HG03571 (cell line): ENCODE data around the gene TAGAP.
A peak's percentile ranks its signal among the peaks of the same experiment; 100 is the strongest.

Experiments used
- ATAC-seq: cut with Tn5 transposase; IDR thresholded peaks from one replicate; pipeline ENCODE4 v1.9.1; 2021; ENCODE audit not compliant: unreplicated experiment

The TAGAP gene

GRCh38 chr6:159071843-159072769 lies 27.3 kb upstream of the TAGAP start:
- ATAC-seq, result no peak

GRCh38 chr6:159068904-159069578 lies 24.2 kb upstream of the TAGAP start:
- no peak for ATAC-seq

- no peak for ATAC-seq
Measured at GRCh38 chr6:159067334-159067733, 22.5 kb upstream of the TAGAP start.

DNA sequence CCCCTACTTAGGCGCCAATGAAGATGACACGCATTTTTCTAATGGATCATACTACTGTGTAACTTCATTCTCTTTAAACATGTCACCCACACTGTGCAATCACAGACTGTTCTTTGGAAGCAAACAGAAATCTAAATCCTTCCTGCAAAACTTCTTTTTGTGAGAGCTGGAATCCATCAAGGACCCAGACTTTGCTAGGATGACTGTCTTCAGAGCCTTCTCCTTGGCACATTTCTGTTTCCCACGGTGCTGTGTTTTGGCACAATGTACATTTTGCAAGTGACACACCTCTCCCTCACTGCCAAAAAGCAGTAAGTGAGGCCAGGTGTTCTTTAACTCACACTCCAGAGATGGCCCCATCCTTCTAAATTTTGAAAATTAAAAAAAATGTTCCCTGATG lies 21.7 kb upstream of the TAGAP start:
- no peak for ATAC-seq

GRCh38 chr6:159065759-159066329 lies 21.1 kb upstream of the TAGAP start:
- no peak for ATAC-seq

DNA sequence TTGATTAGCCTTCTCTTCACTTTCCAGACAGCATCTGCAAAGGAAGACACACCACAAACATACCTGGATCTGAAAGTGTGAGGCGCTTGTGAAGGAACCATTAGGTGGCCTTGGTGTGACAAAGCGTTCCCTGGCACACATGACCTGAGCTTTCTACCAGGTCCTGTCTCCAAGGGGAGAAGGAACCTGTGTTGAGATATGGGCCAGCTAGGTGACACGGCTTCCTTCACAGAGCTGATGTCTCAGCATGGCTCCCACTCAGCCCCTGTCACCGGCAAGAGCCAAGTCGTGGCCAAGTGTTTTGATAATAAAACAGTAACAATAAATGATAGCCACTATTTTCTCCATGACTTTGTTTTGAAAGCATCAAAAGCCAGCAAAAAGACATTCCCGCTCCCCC lies 20.3 kb upstream of the TAGAP start:
- ATAC-seq, result no peak

DNA sequence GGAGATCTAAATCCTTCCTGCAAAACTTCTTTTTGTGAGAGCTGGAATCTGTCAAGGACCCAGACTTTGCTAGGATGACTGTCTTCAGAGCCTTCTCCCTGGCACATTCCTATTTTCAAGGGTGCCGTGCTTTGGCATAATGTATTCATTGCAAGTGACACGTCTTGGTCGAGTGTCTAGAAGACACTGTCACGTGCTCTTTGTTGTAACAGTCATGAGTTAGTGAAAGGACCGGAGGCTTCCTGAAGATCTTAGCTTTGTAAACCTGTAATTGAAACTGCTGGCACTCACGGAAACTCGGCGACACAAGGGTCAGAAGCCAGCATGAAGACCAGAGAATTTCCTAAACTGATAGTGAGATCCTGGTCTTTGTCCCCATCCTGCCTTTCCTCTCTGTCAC lies 19.7 kb upstream of the TAGAP start:
- ATAC-seq, result no peak

DNA sequence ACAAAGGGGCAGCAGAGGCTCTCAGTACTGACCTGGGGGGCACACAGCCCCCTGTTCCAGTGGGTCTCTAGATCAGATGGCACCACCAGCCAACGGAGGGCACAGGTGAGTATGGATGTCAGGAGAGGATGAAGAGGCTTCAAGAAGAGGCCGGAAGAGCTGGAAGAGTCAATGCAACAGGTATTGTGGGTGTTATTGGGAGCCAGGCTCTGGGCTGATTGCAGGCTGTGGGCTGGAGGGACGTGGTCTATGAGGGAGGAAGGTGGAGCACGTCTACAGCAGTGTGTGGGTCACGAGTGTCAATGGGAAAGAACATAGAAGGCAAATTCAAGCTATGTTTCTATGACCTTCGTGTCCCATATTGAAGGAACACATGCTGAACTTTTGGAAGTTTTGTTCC lies 18.8 kb upstream of the TAGAP start:
- ATAC-seq, result no peak

DNA sequence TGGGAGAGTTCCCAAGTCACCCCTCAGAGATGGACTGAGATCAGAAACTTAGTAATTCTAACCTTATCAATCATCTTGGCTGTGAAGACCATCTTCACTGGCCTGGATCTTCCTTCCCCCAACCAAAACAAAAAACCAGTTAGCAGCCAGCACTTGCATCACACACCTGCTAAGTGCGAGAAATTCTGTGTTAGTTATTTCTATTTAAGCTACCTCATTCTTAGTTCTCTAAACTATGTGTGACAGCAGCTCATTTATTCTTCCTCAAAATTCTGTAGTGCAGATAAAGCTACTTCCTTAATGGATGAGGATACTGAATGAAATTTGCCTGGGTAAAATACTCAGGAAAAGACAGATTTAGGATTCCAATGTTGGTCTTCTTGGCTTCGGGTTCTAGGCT lies 18.2 kb upstream of the TAGAP start:
- no peak for ATAC-seq

- ATAC-seq, result peak; percentile 71
Measured at GRCh38 chr6:159062564-159062945, 17.8 kb upstream of the TAGAP start.

DNA sequence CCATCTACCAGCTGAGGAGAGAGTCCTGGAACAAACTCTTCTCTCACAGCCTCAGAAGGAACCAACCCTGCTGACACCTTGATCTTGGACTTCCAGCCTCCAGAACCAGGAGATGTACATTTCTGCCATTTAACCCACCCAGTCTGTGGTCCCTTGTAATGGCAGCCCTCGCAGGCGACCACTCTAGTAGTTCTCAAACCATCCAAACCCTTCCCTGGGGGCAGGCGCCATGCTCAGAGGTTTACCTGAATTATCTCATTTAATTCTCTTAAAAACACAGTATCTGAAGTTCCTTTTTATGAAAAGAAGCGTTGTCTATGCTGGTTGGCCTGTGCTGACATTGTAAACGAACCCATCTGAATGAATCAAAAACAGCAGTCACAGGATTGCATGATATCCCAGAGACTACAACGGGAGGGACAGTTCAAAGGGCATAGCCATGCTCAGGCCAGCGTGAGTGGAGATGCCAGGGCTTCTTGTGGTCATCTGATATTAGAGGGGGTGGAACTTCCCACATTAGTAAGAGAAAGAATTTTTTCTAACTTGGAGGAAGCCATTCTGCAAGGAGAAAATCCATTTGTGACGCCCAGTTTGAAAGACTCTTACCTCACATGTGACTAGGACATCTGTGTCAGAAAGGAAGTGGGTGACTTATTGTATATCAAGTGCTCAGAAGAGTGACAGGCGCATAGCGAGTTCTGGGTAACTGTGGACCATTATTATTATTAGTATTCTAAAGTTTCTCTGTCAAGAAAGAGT lies 17.2 kb upstream of the TAGAP start:
- ATAC-seq, result peak; percentile 64

DNA sequence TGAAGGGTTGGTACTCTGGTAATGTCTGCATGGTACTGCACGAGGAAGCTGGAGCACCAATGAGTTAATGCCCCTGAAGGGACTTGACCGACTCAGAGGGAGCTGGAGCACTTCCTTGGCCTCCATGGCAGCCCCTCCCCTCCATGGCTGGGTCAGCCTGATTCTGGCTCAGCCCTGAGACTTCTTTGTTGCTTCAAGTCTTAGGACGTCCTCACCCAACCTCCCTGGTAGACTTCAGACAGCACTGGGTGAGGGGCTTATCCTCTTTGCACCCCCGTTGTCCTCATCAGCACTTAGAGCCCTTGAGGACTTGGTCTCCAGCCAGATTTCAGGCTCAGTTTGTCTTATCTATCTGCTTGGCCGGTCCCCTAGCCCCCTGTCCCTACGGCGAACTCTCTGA lies 16.4 kb upstream of the TAGAP start:
- no peak for ATAC-seq

DNA sequence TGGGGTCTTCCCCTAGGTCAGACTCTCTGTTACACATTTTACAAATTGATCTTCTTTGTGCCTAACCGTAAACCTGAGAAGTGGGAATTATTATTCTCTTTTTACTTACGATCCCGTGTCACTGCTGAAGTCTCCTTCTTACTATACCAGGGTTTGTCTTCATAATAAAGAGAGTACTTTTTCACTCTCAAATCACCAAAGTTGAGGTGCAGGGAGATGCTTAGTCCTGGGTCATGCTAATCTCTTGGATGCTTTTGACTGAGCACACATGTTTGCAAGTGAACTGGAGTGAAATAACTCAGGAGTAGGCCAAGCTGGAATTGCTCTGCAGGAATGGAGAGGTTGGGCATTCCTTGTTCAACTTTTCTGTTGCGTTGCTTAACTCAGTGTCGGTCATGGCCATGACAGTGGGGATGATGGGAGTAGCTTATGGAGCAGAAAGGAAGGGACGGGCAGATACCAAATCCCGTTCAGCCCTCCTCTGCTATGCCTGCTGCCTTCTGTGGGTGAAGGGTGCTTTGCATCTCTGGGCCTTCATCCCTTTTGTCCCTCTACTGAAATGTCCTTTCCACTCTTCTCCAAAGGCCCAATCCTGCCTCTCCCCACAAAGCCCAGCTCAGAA lies 15.2 kb upstream of the TAGAP start:
- no peak for ATAC-seq

GRCh38 chr6:159059141-159059540 lies 14.3 kb upstream of the TAGAP start:
- ATAC-seq, result no peak

DNA sequence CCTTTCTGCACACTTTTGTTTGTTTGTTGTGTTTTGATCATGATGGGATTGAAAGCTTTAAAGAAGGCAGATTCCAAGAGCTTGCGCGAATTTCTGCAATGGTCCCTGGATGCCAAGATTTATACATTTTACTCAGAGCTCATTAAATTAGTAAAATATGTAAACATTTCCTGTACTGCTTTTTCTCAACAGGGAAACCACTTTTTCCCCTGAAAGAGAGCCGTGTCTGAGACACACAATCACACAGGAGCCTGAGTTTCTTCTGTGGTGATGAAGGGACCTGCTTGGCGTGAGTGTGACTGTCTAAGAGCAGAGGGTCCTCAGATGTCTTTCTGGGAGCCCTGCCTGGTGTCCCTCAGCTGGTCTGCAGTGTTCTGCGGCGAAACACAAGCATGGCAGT lies 12.1 kb upstream of the TAGAP start:
- no peak for ATAC-seq

- no peak for ATAC-seq
Measured at GRCh38 chr6:159056432-159056831, 11.6 kb upstream of the TAGAP start.

DNA sequence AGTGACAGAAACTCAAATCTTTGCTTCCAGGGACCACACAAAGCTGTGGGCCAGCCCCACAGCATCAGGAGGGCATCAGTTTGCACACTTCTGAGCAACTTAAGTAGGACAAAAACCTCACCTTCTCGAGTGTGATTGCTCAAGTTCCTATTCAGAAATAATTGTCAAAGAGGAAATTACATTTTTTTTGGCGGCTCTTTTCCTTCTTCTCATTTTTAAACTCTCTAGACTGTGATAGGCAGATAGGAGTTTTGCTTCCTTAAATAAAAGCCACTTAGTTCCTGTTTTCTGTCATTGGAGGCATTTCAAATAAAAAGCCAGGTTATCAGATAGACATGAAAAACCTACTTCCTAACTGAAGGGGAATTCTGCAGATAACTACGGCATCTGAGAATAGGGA lies 11.2 kb upstream of the TAGAP start:
- no peak for ATAC-seq

GRCh38 chr6:159053781-159054398 lies 9.1 kb upstream of the TAGAP start:
- no peak for ATAC-seq

DNA sequence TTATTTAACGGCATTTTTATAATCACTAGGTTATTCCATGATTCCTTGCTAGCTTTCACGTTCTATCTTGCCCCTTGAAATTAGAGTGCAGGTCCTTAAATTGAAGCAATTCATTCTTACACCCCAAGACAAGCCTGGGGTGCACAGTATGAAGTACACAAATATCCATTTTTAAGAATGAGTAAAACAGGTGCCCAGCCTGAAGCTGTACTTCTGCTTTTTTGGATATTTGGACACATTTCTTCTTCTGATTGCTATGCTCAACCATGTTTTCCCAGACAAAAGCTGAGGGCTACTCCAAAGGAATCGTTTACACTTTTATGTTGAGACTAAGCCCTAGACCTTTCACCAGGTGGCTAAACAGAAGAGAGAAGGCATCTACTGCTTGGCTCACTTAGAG lies 7.9 kb upstream of the TAGAP start:
- ATAC-seq, result no peak

GRCh38 chr6:159047891-159048685 lies 3.3 kb upstream of the TAGAP start:
- ATAC-seq, result no peak
